HL-60 (cell line): ENCODE data around the gene RPS6KL1.

Experiments
- DNase-seq, 2 experiments: peaks; one replicate each; pipeline ENCODE4 v3.0.0-alpha.2; 2010 to 2020; ENCODE audit warnings: low read depth in 1 of 2, low spot score in 1 of 2
- H3K27ac ChIP-seq: fragments of 250-450 bp; sonication (Bioruptor Pico); replicated peaks from 2 replicates; pipeline ENCODE4 v1.5.1; 2020; ENCODE audit warnings: mild to moderate bottlenecking, moderate library complexity
- H3K27me3 ChIP-seq: fragments of 250-450 bp; sonication (Bioruptor Pico); 2 replicates; pipeline ENCODE4 v1.5.1; 2021; ENCODE audit warnings: mild to moderate bottlenecking, moderate library complexity; ENCODE audit not compliant: insufficient read depth, poor library complexity, severe bottlenecking
- H3K4me3 ChIP-seq: replicated peaks from 2 replicates; pipeline ENCODE4 v1.5.1; 2011; ENCODE audit warnings: mild to moderate bottlenecking, control low read depth, low read length; ENCODE audit not compliant: insufficient read depth
- CTCF ChIP-seq: IDR thresholded peaks from one replicate; pipeline ENCODE4 v1.5.1; 2011; ENCODE audit warnings: low read length, control low read depth, inconsistent platforms; ENCODE audit not compliant: insufficient read depth
- GABPA ChIP-seq: IDR thresholded peaks from 2 replicates; pipeline ENCODE4 v1.6.1; 2012; ENCODE audit warnings: low read depth
- POLR2AphosphoS5 ChIP-seq: IDR thresholded peaks from 2 replicates; pipeline ENCODE4 v1.6.1; 2012; ENCODE audit warnings: low read depth
- REST ChIP-seq: IDR thresholded peaks from 2 replicates; pipeline ENCODE4 v1.6.1; 2012; ENCODE audit warnings: low read depth; ENCODE audit not compliant: insufficient replicate concordance
- SPI1 ChIP-seq: IDR thresholded peaks from 2 replicates; pipeline ENCODE4 v1.6.1; 2012; ENCODE audit warnings: low read depth, mild to moderate bottlenecking, borderline replicate concordance

The RPS6KL1 gene

DNA sequence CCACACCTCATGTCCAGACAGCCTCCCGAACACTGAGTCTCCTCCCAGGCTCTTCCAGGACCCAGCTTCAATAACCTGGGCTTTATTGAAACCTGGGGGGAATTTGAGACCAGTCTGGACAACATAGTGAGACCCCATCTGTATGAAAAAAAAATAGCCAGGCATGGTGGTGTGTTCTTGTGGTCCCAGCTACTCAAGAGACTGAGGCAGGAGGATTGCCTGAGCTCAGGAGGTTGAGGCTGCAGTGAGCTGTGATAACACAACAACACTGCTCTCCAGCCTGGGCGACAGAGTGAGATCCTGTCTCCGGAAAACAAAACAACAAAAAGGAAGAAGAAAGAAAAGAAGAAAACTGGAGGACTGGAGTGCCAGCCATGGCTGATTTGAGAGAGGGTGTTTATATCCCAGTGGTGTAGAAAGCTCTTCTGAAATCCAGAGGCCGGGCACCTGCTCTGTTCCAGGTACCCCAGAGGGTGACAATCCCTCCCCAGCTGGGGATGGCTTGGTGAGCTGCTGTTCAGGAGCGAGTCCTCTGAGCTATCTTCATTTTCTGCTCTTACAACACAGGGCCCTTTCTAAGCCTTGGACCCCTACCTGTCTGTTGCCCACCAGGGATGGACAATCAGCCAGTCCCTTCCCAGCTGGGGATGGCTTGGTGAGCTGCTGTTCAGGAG is 38.3 kb upstream of the RPS6KL1 start:
- DNase-seq, result no peak
- no peak overlapping the region for H3K4me3 ChIP-seq
- TF ChIP-seq CTCF (no peak), SPI1 (no peak), POLR2AphosphoS5 (no peak), REST (no peak), GABPA (no peak)
- no peaks in the 10 kb centered on the region for H3K27me3 ChIP-seq
- H3K27ac ChIP-seq, result no peak overlapping the region

GRCh38 chr14:74960736-74961135 is 37.7 kb upstream of the RPS6KL1 start:
- TF ChIP-seq GABPA, result no peak
- TF ChIP-seq POLR2AphosphoS5, result no peak
- TF ChIP-seq REST, result no peak
- TF ChIP-seq CTCF, result no peak
- TF ChIP-seq SPI1, result no peak
- no peak overlapping the region for H3K27ac ChIP-seq
- no peaks in the 10 kb centered on the region for H3K27me3 ChIP-seq
- H3K4me3 ChIP-seq, result no peak overlapping the region
- no peak for DNase-seq

DNA sequence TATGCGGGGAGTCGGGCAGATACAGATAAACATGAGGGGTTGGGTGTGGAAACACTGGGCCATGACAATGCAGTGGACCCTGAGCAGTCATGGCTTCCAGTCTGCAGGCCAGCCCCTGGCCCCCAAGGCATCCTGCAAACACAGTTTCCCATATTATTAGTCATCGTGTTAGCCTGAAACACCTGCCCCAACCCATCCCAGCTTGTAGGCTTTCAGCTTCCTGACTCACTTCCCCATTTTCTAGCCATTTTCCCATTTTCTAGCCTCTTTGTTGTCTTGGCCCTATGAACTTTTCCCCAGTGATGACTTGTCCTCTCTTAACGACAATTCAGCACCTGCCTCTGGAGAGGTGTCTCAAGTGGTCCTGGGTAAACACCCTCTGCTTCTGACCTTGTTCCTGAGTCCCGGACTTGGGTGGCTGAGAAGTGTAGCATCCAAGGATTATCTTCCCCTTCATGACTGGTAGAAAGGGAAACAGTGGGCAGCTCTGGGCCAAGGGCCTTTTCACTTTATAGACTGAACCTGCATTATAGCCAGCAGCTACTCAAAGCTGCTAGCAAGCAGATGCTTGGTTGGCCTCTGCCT is 36.6 kb upstream of the RPS6KL1 start:
- no peak for TF ChIP-seq POLR2AphosphoS5
- TF ChIP-seq CTCF, result no peak
- TF ChIP-seq REST, result no peak
- TF ChIP-seq SPI1, result 0 out of 2 replicates have a peak, but pooled peaks have one; percentile 14
- no peak for TF ChIP-seq GABPA
- no peak overlapping the region for H3K27ac ChIP-seq
- no peak for DNase-seq
- H3K4me3 ChIP-seq, result no peak overlapping the region
- H3K27me3 ChIP-seq, result no peaks in the 10 kb centered on the region
